ENCODE data around the gene ARHGAP24.

Gene ARHGAP24

DNA sequence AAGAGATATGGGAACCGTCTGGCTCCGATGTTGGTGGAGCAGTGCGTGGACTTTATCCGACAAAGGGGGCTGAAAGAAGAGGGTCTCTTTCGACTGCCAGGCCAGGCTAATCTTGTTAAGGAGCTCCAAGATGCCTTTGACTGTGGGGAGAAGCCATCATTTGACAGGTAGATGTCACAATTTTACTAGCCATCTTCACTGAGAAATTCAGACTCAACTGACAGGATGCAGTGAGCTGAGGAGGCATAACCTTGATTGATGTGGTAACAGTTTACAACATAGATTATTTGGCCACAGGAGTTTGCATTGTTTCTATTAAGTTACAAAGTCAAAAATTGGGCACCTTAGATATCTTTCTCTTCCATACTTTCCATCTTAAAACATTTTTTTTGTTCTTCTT is 467.2 kb downstream of the ARHGAP24 start:
- Histone ChIP-seq H3K4me3 (ENCODE audit: low read depth in 1 of 2, low read length in 1 of 2) (no peak overlapping the region), H3K27ac (no peak overlapping the region), H3K27me3 (no peaks in the 10 kb centered on the region), H3K36me3 (no peaks in the 10 kb centered on the region), H3K9me3 (no peaks in the 10 kb centered on the region), H3K4me1 (ENCODE audit: control insufficient read depth in 1 of 2, insufficient read depth in 1 of 2, low read depth in 1 of 2, low read length in 1 of 2) (peaks cover 8 to 16% of the 10 kb centered on the region in 2 experiments)
- no peak for TF ChIP-seq CTCF (IDR thresholded peaks at IDR 0.05)

DNA sequence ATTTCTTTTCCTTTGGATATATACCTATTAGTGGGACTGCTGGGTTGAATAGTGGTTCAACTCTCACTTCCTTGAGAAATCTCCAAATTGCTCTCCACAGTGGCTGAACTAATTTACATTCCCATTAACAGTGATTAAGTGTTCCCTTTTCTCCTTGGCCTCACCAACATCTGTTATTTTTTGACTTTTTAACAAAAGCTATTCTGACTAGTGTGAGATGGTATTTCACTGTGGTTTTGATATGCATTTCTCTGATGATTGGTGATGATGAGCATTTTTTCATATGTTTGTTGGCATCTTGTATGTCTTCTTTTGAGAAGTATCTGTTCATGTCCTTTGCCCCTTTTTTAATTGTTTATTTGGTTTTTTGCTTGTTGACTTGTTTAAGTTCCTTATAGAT is 471.9 kb downstream of the ARHGAP24 start:
- Histone ChIP-seq H3K4me1 (ENCODE audit: control insufficient read depth in 1 of 2, insufficient read depth in 1 of 2, low read depth in 1 of 2, low read length in 1 of 2) (peaks cover 5 to 6% of the 10 kb centered on the region in 2 experiments), H3K9me3 (no peaks in the 10 kb centered on the region), H3K27me3 (no peaks in the 10 kb centered on the region), H3K36me3 (no peaks in the 10 kb centered on the region), H3K27ac (no peak overlapping the region), H3K4me3 (ENCODE audit: low read depth in 1 of 2, low read length in 1 of 2) (no peak overlapping the region)
- TF ChIP-seq CTCF (IDR thresholded peaks at IDR 0.05): no peak

DNA sequence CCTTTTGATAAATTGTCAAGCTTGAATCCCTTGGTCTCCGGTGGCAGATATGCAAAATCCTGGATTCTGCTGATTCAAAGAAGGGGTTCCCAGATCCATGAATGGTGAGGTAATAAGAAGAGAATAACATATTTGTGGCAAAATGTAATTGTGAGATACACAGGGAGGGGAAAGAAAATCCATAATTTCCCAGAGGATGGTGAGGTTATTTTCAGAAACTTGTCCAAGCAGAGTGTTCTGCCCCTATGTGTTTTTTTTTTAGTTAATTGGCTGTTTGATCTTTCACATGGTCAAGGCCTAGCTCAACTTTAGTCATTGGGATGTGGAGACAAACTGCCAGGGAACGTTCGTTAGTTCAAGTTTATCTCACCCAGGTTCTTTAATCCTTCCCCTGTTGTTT is 476.1 kb downstream of the ARHGAP24 start:
- Histone ChIP-seq H3K9me3 (no peaks in the 10 kb centered on the region), H3K27ac (no peak overlapping the region), H3K4me3 (ENCODE audit: low read depth in 1 of 2, low read length in 1 of 2) (no peak overlapping the region), H3K36me3 (peaks cover 15% of the 10 kb centered on the region), H3K27me3 (no peaks in the 10 kb centered on the region), H3K4me1 (ENCODE audit: control insufficient read depth in 1 of 2, insufficient read depth in 1 of 2, low read depth in 1 of 2, low read length in 1 of 2) (no peaks in the 10 kb centered on the region)
- no peak for TF ChIP-seq CTCF (IDR thresholded peaks at IDR 0.05)

DNA sequence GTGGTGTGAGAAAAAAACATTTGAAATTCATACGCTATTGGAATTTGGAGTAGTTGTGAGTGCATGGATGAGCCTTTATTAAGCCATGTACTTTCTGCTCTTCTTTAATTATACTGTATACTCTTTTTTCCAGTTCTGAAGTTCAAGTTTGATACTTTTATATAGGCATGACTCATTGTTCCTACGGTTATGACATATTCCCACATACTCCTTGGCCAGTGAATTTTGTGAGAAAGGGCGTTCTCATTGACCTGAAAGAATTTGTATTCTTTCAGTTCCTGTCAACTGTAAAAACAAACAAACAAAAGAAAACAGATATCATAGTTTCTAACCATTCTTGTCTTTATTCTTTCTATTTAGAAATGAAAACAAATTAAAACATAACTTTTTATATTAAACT is 477.6 kb downstream of the ARHGAP24 start:
- no peak for TF ChIP-seq CTCF (IDR thresholded peaks at IDR 0.05)
- Histone ChIP-seq H3K9me3 (no peaks in the 10 kb centered on the region), H3K36me3 (peaks cover 15% of the 10 kb centered on the region), H3K4me1 (ENCODE audit: control insufficient read depth in 1 of 2, insufficient read depth in 1 of 2, low read depth in 1 of 2, low read length in 1 of 2) (no peaks in the 10 kb centered on the region), H3K4me3 (ENCODE audit: low read depth in 1 of 2, low read length in 1 of 2) (no peak overlapping the region), H3K27me3 (no peaks in the 10 kb centered on the region), H3K27ac (no peak overlapping the region)

GRCh38 chr4:85952972-85953650 is 478.2 kb downstream of the ARHGAP24 start:
- H3K27me3 ChIP-seq: no peaks in the 10 kb centered on the region
- H3K4me1 ChIP-seq (ENCODE audit: control insufficient read depth in 1 of 2, insufficient read depth in 1 of 2, low read depth in 1 of 2, low read length in 1 of 2): no peaks in the 10 kb centered on the region
- no peak for TF ChIP-seq CTCF (IDR thresholded peaks at IDR 0.05)
- no peak overlapping the region for H3K27ac ChIP-seq
- H3K9me3 ChIP-seq: no peaks in the 10 kb centered on the region
- no peak overlapping the region for H3K4me3 ChIP-seq (ENCODE audit: low read depth in 1 of 2, low read length in 1 of 2)
- H3K36me3 ChIP-seq: peaks cover 15% of the 10 kb centered on the region

All from neutrophil (primary cell).